Measurements from ENCODE around the gene DOCK10. TPM values are rescaled to one million over a fixed set of nuclear protein-coding genes. Genes with fewer than 3 reads are reported as not detected.
A peak's percentile ranks its signal among the peaks of the same experiment; 100 is the strongest.

The DOCK10 gene
- total and polyA plus RNA-seq, 11 donors, result 0.31 to 28.6 (median 2.0) TPM

- no peak for DNase-seq
- WGBS, 4 donors, result 79 to 89% (median 84%) methylated on average over 8 of the region's 8 CpGs
- no peak overlapping the region for H3K27ac ChIP-seq
- intact Hi-C loops (cut with DNase I), result loop anchor here in 1 of 10 donors (10.0 kb wide), 1 partner anchor 208 kb away; no protein-coding TSS in a partner anchor
- peaks cover 0 to 6% (median 0%) of the 10 kb centered on the region in 12 donors for H3K4me1 ChIP-seq
- H3K4me3 ChIP-seq, result no peak overlapping the region
- no peaks in the 10 kb centered on the region for H3K27me3 ChIP-seq
- no peaks in the 10 kb centered on the region for H3K9me3 ChIP-seq
- no peak for ATAC-seq
- no peak for TF ChIP-seq POLR2A (IDR thresholded peaks at IDR 0.05)
- no peak for TF ChIP-seq CTCF (IDR thresholded peaks at IDR 0.05)
- H3K36me3 ChIP-seq, result peaks cover 0 to 95% (median 4%) of the 10 kb centered on the region in 9 donors
Observed at GRCh38 chr2:224796695-224797305, 245.5 kb downstream of the DOCK10 start.

GRCh38 chr2:224793946-224794345 lies 248.3 kb downstream of the DOCK10 start:
- Histone ChIP-seq H3K27me3 (no peaks in the 10 kb centered on the region), H3K27ac (peak overlapping the region in 1 of 12 donors; percentile 50), H3K36me3 (peaks cover 0 to 96% (median 4%) of the 10 kb centered on the region in 9 donors), H3K4me1 (peaks cover 0 to 6% (median 0%) of the 10 kb centered on the region in 12 donors), H3K4me3 (no peak overlapping the region), H3K9me3 (no peaks in the 10 kb centered on the region)
- ATAC-seq (peak; percentile 42 to 81 (median 78)), DNase-seq (peak in 3 of 5 donors; percentile 27 to 32 (median 31))
- 51 to 74% (median 58%) methylated on average over 3 of the region's 3 CpGs for WGBS, 4 donors
- TF ChIP-seq POLR2A (IDR thresholded peaks at IDR 0.05) (no peak), CTCF (IDR thresholded peaks at IDR 0.05) (no peak)
- intact Hi-C loops (cut with DNase I), result loop anchor here in 1 of 10 donors (10.0 kb wide), 1 partner anchor 211 kb away; no protein-coding TSS in a partner anchor

DNA sequence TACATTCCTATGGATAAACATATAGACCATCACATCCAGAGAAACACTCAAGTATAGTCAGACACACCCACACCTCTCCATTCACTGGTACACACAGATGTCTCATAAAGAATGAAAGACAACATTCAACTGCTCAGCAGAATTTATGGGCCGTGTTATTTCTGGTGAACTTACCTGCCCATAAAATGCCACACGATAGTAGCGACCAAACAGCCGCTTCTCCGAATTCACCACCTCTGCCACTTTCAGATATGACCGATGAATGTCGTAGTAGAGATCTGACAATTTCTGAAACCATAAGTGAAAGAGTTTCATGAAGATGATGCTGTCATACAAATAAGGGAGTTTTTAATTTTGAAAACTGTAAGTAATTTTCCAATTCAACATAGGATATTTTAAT lies 255.4 kb downstream of the DOCK10 start:
- intact Hi-C loops (cut with DNase I), result loop anchor here in 1 of 10 donors (10.0 kb wide), 1 partner anchor 792 kb away; no protein-coding TSS in a partner anchor
- 94 to 95% (median 95%) methylated on average over 7 of the region's 7 CpGs for WGBS, 4 donors

More for the DNA sequence above, 255.4 kb downstream of the DOCK10 start:
- ATAC-seq (no peak), DNase-seq (no peak)
- TF ChIP-seq CTCF (IDR thresholded peaks at IDR 0.05), result no peak
- TF ChIP-seq POLR2A (IDR thresholded peaks at IDR 0.05), result no peak
- H3K36me3 ChIP-seq, result peaks cover 0 to 91% (median 0%) of the 10 kb centered on the region in 9 donors
- no peaks in the 10 kb centered on the region for H3K4me1 ChIP-seq
- H3K27me3 ChIP-seq, result no peaks in the 10 kb centered on the region
- no peak overlapping the region for H3K27ac ChIP-seq
- no peak overlapping the region for H3K4me3 ChIP-seq
- H3K9me3 ChIP-seq, result no peaks in the 10 kb centered on the region

All from heart left ventricle (tissue), 16 donors.